Left cardiac atrium (tissue), 4 donors: ENCODE measurements around the gene ANKMY1. TPM values are rescaled to one million over a fixed set of nuclear protein-coding genes. Genes with fewer than 3 reads are reported as not detected.

ENCODE experiments used
- ATAC-seq, 2 donors: fragments of 200-7000 bp; cut with Tn5 transposase; one replicate each; pipeline ENCODE4 v1.9.1; 2020; ENCODE audit warnings: mild to moderate bottlenecking in 2 of 2, moderate library complexity in 2 of 2
- DNase-seq: peaks from one replicate; pipeline ENCODE4 v3.0.0-alpha.2; 2020
- intact Hi-C, 2 donors: fragments of 100-400 bp; cut with DNase I; formaldehyde crosslinking; loops; one replicate each; pipeline versions ENCODE4 v1.14.1 to v1.15.1; 2022 to 2023
- long read RNA-seq: library from polyadenylated mRNA; unstranded; transcript quantifications from one replicate; pipeline ENCODE4 v2.0.0, GENCODE V29; 2021
- total RNA-seq, 2 donors: library from RNA; stranded (reverse); fragmentation: NEBNext Ultra II Directional; extraction: Animal tissue kit (Norgen Biotek cat#: 25700); gene quantifications; one replicate each; pipeline ENCODE4 v1.2.1, GENCODE V29; 2021
- donor health status: DM: no; HTN: yes; CAD: no.
- donor health status: DM: no; HTN: yes; CAD: no; lungs with severe emphysema.
- donor health status: DM: yes; HTN: yes; CAD: no.
- donor health status: Dilated cardiomyopathy.

Gene ANKMY1, protein sequence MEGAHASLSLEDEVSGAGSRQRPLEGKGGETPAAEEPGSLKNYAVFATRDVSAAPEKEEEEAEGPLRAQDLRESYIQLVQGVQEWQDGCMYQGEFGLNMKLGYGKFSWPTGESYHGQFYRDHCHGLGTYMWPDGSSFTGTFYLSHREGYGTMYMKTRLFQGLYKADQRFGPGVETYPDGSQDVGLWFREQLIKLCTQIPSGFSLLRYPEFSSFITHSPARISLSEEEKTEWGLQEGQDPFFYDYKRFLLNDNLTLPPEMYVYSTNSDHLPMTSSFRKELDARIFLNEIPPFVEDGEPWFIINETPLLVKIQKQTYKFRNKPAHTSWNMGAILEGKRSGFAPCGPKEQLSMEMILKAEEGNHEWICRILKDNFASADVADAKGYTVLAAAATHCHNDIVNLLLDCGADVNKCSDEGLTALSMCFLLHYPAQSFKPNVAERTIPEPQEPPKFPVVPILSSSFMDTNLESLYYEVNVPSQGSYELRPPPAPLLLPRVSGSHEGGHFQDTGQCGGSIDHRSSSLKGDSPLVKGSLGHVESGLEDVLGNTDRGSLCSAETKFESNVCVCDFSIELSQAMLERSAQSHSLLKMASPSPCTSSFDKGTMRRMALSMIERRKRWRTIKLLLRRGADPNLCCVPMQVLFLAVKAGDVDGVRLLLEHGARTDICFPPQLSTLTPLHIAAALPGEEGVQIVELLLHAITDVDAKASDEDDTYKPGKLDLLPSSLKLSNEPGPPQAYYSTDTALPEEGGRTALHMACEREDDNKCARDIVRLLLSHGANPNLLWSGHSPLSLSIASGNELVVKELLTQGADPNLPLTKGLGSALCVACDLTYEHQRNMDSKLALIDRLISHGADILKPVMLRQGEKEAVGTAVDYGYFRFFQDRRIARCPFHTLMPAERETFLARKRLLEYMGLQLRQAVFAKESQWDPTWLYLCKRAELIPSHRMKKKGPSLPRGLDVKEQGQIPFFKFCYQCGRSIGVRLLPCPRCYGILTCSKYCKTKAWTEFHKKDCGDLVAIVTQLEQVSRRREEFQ
- total RNA-seq: 1 to 10 TPM; 4.9 to 8.1 TPM
- long read RNA-seq, full-length matches to known transcripts: 3 of 6 reads
- long read RNA-seq, partial matches to known transcripts: 0 of 6 reads
- long read RNA-seq, other reads (novel, unspliced or antisense): 3 of 6 reads

DNA sequence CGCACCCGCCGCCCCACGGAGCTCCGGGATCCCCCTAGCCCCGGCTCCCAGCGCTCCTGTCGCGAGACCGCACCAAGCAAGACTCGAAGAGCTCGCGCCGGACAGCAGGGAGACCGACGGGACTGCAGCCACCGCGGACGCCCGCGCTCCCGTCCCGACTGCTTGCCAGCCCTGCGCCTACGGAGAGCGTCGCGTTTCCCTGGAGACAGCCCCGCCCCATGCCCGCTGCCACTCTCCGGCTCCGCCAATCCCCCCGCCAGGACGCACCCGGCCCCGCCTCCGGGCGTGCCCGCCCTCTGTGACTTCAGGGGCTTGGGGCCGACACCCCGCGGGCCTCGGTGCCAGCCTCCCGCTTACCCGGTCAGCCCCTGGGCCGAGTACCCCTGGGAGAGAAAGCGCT lies at the start of gene ANKMY1:
ANKMY1 (minus strand) TSS at position 181 of the 400 bp plus-strand sequence. CDS start 653 bp downstream, outside the sequence.
- peak; percentile 84 for DNase-seq

DNA sequence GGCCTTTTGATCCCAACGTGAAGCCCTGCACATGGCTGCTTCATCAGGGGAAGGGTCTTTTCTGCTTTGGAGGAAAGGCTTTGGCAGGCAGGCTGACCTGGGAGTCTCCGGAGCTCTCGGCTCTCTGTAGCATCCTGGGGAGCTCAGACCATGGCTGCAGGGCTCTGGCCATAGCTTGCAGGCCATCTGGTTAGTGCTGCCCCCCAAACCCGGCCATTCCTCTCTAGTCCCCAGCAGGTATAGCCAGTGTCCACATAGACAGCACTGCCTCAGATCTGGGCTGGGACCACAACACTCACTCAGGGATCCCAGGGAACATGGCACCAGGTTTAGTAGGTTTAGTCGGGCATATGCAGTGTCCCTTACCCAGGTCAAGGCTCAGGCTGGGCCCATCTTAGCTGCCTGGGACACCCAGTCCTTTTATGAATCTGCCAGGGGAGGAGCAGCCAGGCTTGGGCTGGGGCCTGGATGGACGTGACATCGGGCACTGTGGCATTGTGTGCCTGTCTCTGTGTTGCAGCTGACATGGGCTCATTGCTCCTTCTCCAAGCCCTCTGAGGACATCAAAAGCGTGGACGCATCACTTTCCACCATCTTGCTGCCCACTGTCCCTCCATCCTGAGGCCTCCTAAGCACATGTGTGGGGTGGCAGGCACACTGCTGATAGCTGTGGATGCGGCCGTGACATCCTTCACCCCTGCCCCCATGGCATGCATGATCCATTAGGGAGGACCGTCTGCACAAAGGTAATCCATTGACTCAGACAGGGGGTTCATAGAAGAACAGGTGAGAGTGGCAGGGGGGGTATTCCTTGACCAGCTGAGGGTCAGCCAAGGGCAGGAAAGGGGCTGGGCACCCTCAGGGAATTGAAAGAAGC lies 48.3 kb upstream of the ANKMY1 start:
- ATAC-seq (no peak), DNase-seq (peak; percentile 10)
- intact Hi-C loops: no loop called here

More for the DNA sequence above, at the start of gene ANKMY1:
- ATAC-seq: peak; percentile 13 to 44
- intact Hi-C loops: no loop called here

DNA sequence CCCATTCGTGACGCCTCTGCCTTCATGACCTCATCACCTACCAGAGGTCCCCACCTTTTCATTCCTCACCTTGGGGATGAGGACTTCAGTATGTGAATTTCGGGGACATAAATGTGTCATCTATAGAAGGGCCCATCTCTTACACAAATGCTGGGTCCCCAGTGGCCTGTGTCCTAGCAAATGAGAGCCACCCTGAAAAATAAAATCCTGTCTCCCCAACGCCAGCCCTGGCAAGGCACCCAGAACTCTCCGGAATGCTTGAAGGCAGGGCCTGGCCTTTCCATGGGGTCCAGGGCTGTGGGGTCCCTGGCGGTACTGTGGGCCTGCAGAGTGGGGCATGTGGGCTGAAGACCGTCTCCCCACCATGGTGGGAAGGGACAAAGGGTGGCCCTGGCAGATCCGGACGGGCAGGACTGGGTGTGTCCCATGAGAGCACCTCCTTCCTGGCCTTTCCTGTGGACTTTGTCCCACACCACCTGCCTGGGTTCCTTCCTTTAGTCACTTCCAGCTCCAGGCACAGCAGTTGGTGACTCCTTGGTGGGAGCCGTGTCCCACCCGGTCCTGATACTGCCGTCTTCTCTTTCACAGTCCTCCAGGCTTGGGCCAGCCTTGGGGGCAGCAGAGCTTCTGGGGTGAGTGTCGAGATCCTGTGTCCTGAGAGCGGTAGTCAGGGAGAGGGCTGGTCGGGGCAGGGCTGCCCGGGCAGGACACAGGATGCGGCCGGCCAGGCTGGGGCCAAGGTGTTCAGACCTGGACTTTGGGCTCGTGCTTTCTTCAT lies 47.3 kb upstream of the ANKMY1 start:
- DNase-seq: peak; percentile 7
- no peak for ATAC-seq
- intact Hi-C loops: no loop called here

DNA sequence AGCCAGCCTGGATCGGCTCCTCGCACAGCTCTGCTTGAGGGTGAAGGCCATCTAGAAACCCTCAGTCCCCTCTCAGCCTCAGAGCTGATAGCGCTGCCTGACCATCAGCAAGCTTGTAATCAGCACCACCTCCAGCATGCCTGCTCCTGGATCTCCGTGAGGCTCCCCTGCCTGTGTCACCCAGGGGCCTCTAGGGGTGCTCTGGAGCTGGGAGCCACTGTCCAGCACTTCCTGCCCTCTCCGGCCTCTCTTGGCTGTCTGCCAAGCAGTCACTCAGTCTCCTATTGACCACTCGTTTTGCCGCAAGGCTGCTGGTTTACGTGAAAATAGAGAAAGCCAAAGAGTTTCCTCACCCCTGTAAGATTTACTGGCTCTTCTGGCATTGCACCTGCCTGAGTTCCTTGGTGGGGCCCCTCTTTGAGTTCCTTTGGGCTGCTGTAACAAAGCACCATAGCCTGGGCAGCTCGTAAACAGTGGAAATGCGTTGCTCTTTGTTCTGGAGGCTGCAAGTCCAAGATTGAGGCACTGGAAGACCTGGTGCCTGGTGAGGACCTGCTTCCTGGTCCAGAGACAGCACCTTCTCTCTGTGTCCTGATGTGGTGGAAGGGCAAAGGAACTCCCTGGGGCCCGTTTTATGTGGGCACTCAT lies 46.6 kb upstream of the ANKMY1 start:
- peak; percentile 86 to 93 for ATAC-seq
- intact Hi-C loops: no loop called here
- peak; percentile 87 for DNase-seq

DNA sequence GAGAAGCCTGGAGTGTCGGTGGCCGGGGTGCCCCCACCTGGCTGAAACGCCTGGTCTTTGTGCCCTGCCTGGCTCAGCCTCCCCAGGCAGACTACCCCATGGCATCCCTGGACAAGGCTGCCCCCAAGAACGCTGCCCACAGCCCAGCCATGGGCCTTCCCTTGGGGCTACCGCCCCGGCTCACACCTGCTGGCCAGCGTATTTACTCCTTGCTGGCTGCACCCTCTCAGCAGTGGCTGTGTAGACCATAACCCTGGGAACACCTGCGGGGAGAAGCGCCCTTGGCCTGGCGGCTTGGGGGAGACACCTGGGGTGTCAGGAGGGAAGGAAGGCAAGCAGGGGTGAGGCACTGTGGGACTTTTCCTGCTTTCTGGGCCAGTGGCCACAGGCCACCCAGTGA lies 46.1 kb upstream of the ANKMY1 start:
- DNase-seq (peak; percentile 19), ATAC-seq (no peak)
- intact Hi-C loops: no loop called here

DNA sequence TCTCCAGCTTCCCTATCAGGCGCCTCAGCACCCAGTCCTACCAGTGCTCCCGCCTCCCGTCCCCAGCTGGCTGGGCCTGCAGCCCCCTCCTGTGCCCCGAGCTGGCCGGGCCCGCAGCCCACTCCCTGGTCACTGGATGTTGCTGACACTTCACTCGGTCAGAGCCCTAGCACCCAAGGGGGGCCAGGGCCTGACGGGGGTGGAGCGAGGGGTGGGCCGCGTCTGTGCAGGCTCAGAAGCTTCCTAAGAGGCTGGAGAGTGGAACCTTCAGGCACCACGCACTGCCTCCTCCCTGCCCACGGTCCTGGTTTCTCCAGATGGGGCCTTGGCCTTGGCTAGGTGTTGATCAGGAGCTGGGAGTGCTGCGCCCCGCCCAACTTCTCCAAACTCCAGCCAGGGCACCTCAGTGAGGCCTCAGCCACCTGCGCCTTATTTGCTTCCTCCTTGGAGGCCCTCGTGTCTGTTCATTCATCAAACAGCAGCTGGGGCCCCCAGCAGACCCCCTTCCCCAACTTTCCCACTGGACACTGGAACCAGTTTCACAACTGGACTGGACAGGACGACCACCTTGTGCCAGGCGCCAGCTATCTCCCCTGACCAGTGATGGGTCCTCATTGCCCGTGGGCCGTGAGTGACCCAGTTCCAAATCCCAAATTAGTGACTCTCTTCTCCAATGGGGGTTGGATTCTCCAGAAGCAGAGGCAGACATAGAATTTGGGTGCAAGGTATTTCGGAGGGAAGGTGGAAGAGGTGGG lies 45.5 kb upstream of the ANKMY1 start:
- no peak for ATAC-seq
- peak; percentile 14 for DNase-seq
- intact Hi-C loops: no loop called here

DNA sequence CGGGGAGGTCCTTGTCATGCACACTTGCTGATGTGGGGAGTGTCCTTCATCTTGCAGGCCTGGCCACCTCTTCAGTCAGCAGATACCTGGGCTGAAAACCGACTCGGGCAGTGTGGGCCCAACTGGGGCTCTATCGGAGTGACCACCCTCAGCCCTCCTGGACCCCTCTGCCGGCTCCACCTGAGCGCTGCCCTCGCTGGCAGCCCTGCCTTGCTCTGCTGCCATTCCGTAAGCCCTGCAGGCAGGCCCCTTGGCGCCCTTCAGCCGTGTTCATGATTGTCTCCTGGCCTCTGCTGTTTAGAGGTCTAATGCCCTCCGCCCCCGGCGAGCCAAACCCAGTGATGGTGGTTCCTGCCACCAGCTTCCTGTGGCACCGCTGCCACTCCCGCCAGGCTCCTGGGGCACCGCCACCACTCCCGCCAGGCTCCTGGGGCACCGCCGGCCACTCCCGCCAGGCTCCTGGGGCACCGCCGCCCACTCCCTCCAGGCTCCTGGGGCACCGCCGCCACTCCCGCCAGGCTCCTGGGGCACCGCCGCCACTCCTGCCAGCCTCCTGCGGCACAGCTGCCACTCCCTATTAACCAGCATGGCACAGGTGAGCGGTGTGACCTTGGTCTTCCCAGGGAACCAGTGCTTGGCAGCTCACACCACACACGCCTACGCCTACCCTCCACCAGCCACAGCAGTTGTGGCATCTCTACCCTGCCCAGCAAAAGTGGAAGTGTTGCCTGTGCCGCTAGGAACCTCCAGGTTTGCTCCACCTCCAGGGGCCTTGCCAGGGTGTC lies 44.7 kb upstream of the ANKMY1 start:
- intact Hi-C loops: no loop called here
- peak; percentile 12 for DNase-seq
- no peak for ATAC-seq

DNA sequence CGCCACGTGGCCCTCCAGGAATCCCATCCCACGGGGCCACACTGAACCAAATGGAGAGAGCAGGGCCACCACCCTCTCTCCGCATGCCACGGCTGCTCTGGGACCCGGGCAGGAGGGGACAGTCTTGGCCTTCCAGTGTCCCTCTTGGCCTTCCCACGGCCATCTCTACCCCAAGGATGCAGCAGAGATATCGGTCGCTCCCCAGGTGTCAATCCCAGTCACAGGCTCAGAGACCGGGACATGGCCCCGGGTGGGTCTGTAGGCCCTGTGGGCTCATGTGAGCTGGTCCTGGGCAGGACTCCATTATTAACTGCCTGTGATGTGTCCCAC lies 44.0 kb upstream of the ANKMY1 start:
- ATAC-seq (no peak), DNase-seq (peak; percentile 18)
- intact Hi-C loops: no loop called here

DNA sequence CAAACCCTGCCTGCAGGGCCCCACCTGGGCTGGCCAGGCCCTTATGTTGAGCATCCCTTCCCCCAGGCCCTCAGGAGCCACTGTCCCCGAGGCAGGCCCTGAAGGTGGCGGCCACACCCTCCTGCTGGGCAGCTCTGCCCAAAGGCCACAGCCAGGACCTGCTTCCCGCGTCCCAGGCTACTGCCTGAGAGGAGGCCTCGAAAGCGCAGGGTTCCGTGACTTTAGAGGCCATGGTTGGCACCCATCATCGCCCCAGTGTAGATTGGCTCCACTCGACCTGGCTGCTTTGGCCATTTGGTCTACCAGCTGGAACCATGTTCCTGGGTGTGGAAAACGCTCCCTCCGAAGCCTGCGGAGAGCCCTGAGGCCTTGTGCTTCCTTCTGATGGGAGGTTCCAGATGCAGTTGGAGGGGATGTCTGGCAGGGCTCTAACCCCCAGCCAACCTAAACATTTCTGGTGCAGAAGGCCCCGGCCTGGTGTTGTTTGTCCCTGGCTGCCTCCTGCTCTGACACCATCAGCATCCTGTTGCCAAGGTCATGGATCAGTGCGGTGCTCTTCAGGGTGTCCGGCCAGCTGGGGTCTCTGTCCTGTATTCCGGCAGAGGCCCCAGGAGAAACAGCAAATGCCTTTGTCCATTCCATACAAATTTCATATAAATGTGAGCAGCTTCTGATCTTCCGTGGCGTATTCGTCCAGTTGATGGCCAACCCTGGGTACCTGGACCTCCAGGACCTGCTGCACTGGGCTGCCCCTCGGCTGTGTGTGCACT lies 43.5 kb upstream of the ANKMY1 start:
- intact Hi-C loops: no loop called here
- ATAC-seq: no peak
- DNase-seq: peak; percentile 31

DNA sequence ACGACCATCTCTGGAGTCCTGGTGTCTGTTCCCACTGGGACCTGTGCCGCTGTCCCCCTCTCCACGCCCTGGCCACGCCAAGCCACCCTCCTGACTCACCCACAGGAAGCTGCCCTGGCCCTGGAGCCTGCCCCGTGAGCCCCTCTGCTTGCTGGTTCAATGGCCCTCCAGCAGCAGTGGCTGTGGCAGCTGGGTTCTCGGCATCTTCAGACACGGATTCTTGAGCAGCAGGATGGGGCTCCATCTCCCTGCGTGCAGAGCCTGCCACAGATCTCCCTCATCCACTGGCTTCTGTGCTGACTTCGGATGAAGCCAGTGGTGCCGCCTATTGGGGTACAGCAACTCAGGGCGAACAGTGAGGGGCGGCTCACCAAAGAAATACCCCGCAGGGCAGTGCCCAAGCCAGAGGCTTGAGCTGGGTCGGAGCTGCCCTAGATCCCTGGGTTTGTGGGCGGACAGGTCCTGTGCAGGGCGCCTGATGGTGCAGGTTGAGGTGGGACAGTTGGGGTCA lies 42.7 kb upstream of the ANKMY1 start:
- intact Hi-C loops: no loop called here
- DNase-seq (peak; percentile 8), ATAC-seq (no peak)

DNA sequence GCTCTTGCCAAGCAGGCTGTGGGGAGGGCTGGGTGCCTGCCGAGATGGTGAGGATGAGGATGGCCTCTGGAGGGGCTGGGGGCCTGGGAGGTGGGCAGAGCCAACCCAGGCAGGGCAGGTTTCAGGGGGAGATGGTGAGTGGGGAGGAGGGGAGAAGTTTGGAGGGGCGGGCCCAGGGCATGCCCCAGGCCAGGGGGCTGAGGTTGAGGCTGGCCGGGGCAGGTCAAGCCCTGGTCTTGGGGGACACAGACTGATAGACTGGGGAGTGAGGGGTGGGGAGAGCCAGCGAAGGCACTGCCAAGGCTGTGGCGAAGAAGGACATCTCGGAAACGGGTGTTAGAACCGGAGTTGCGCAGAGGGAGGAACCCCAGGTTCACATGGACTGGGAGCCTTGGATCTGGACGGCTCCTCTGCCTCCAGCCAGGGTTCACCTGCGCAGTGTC lies 41.4 kb upstream of the ANKMY1 start:
- peak; percentile 18 for DNase-seq
- intact Hi-C loops: no loop called here
- no peak for ATAC-seq

DNA sequence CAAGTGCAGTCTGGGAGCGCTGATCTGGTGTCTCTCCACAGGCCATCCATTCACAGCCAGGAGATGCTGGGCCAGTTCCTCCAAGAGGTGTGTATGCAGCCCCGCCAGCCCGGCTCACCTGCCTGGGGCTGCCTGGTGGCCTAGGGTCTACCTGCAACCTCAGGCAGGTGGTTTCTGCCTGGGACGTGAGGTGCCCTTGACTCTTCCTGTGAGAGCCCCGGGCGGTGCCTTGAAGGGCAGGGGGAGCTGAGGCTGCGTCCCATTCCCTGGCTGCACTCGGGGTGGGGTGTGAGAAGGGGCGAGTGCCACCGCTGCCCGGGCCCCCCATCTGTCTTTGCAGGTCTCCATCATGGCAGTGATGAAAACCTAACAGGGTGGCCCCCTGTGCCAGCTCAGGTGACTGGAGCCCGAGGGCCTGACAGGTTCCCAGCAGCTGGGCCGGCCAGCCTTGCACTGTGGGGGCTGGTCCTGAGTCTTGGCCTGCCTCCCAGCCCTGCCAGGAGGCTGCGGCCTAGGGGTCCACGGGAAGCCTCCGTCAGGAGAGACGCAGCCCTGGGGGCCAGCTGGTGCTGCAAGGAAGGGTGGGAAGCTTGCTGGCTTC lies 40.6 kb upstream of the ANKMY1 start:
- DNase-seq: peak; percentile 18
- intact Hi-C loops: no loop called here
- no peak for ATAC-seq

DNA sequence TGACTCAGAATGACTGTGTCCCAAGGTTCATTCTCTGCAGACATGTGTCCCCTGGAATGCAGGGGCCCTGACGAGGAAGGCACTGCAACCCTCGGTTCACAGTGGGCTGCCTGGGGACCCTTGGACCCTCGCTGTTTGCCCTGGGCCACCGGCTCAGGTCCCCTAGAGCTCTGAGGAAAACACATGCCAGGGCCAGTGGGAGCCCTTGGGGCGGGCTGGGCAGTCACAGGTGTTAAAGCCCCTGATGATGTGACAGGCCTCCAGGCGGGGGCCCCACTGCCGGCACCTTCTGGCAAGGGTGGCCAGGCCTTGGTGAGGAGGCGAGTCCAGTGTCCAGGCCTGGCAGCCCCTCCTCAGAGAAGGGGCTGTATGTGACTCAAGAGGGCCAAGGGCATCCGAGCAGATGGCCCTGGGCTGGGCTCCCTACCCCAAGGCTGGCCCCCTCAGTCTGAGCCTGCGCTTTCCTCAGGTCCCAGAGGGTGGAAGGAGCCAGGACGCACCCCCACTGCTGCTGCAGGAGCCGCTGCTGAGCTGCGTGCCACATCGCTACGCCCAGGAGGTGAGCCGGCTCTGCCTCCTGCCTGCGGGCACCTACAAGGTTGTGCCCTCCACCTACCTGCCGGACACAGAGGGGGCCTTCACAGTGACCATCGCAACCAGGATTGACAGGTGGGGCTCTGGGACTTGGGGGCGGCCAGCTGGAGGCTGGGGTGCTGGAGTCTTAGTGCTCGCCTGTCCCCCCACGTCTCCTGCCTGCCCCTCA lies 39.8 kb upstream of the ANKMY1 start:
- peak; percentile 17 for DNase-seq
- intact Hi-C loops: no loop called here
- no peak for ATAC-seq

DNA sequence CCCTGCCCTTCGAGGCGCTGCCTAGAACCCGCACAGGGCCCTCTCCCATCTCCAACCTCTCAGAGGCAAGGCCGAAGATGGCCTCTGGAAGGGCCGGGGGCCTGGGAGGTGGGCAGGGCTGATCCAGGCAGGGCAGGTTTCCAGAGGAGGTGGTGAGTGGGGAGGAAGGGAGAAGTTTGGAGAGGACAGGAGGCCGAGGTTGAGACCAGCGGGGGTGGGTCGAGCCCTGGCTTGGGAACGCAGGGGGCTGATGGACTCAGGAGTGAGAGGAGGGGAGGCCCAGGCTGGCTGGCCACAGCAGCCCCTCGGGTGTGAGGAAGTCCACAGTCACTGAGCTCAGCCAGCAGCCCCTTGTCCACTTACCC lies 39.2 kb upstream of the ANKMY1 start:
- ATAC-seq: no peak
- DNase-seq: no peak
- intact Hi-C loops: no loop called here
